PC-3 (cell line): Measurements from ENCODE around the gene BRPF1.

Source experiments
- EZH2 ChIP-seq: fragments of 300-600 bp; sonication (generic); IDR thresholded peaks from one replicate; pipeline ENCODE4 v1.6.1; 2017; ENCODE audit warnings: antibody characterized with exemption, mild to moderate bottlenecking, low read length; ENCODE audit not compliant: unreplicated experiment
- TF ChIP-seq, protein P1 (sequence below): fragments of 300-600 bp; sonication (generic); conservative IDR thresholded peaks from 2 replicates; pipeline ENCODE4 v1.5.1; 2017; ENCODE audit warnings: antibody characterized with exemption, low read depth, mild to moderate bottlenecking, low read length

- TF ChIP-seq, protein P1, sequence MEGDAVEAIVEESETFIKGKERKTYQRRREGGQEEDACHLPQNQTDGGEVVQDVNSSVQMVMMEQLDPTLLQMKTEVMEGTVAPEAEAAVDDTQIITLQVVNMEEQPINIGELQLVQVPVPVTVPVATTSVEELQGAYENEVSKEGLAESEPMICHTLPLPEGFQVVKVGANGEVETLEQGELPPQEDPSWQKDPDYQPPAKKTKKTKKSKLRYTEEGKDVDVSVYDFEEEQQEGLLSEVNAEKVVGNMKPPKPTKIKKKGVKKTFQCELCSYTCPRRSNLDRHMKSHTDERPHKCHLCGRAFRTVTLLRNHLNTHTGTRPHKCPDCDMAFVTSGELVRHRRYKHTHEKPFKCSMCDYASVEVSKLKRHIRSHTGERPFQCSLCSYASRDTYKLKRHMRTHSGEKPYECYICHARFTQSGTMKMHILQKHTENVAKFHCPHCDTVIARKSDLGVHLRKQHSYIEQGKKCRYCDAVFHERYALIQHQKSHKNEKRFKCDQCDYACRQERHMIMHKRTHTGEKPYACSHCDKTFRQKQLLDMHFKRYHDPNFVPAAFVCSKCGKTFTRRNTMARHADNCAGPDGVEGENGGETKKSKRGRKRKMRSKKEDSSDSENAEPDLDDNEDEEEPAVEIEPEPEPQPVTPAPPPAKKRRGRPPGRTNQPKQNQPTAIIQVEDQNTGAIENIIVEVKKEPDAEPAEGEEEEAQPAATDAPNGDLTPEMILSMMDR = no peak
- no peak for TF ChIP-seq EZH2
Measured at GRCh38 chr3:9701006-9701405, 30.5 kb upstream of the BRPF1 start.
